Breast epithelium (tissue), 3 donors: ENCODE measurements around the gene ABCG5.

ENCODE experiments used
- POLR2AphosphoS5 ChIP-seq, 3 donors: sonication (generic); formaldehyde crosslinking; IDR thresholded peaks; one replicate each; pipeline ENCODE4 v1.6.1; 2017; ENCODE audit warnings: antibody characterized with exemption in 3 of 3
- TF ChIP-seq, protein P1 (sequence below), 3 donors: fragments of 450-650 bp; IDR thresholded peaks; one replicate each; pipeline ENCODE4 v1.5.1; 2016 to 2017; ENCODE audit warnings: antibody characterized with exemption in 3 of 3, mild to moderate bottlenecking in 3 of 3, moderate library complexity in 3 of 3

DNA sequence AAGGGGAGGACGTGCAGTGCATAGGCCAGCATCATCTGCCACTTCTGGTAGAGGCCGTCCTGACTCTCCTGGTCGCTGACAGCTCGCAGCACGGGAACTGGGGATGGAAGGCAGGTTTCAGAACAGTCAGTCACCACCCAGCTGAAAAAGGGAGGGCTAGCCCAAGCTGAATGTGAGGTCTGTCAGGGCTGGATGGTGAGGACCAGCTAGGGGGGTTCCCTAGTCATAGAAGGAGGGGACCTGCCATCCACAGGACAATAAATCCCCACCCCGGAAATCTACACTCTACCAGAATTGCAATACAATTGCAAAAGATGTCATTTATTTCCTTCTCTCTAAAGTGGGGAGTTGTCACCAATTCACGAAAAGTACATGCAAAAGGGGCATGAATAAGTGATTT is 15.8 kb downstream of the ABCG5 start:
- TF ChIP-seq POLR2AphosphoS5 (IDR thresholded peaks at IDR 0.05): no peak
- TF ChIP-seq, protein P1, sequence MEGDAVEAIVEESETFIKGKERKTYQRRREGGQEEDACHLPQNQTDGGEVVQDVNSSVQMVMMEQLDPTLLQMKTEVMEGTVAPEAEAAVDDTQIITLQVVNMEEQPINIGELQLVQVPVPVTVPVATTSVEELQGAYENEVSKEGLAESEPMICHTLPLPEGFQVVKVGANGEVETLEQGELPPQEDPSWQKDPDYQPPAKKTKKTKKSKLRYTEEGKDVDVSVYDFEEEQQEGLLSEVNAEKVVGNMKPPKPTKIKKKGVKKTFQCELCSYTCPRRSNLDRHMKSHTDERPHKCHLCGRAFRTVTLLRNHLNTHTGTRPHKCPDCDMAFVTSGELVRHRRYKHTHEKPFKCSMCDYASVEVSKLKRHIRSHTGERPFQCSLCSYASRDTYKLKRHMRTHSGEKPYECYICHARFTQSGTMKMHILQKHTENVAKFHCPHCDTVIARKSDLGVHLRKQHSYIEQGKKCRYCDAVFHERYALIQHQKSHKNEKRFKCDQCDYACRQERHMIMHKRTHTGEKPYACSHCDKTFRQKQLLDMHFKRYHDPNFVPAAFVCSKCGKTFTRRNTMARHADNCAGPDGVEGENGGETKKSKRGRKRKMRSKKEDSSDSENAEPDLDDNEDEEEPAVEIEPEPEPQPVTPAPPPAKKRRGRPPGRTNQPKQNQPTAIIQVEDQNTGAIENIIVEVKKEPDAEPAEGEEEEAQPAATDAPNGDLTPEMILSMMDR (IDR thresholded peaks at IDR 0.05): no peak
